ENCODE data around the gene RORC.

The RORC gene

DNA sequence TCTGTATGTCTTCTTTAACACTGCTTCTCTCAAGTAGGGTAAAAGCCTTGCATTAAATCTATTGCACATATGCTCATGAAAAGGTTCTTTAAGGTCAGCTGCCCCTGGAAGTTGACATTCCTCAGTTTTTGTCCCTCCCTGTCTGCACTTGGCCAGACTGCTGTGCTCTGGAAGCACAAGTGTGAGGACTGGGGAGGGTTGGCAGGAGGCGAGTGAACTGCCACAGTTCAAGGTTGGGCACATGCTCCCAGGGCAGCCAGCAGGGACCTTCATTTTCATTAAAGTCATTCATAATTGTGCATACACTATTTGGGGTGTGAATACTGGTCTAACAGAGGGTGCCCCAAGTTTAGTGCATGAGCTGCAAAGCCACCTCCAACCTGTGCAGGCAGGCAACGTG, 32.8 kb upstream of the RORC start:
- Histone ChIP-seq H3K27ac (no peak overlapping the region), H3K4me3 (no peak overlapping the region)
- no peak for TF ChIP-seq CTCF (IDR thresholded peaks at IDR 0.05)
- DNase-seq (ENCODE audit: low spot score), result no peak

- DNase-seq (ENCODE audit: low spot score), result no peak
Measured at GRCh38 chr1:151862604-151863003, 31.0 kb upstream of the RORC start.

GRCh38 chr1:151860504-151861187, 29.0 kb upstream of the RORC start:
- Histone ChIP-seq H3K27ac (no peak overlapping the region), H3K4me3 (no peak overlapping the region)
- TF ChIP-seq CTCF (IDR thresholded peaks at IDR 0.05), result no peak
- no peak for DNase-seq (ENCODE audit: low spot score)

More at GRCh38 chr1:151862604-151863003, 31.0 kb upstream of the RORC start:
- Histone ChIP-seq H3K27ac (no peak overlapping the region), H3K4me3 (no peak overlapping the region)
- no peak for TF ChIP-seq CTCF (IDR thresholded peaks at IDR 0.05)

DNA sequence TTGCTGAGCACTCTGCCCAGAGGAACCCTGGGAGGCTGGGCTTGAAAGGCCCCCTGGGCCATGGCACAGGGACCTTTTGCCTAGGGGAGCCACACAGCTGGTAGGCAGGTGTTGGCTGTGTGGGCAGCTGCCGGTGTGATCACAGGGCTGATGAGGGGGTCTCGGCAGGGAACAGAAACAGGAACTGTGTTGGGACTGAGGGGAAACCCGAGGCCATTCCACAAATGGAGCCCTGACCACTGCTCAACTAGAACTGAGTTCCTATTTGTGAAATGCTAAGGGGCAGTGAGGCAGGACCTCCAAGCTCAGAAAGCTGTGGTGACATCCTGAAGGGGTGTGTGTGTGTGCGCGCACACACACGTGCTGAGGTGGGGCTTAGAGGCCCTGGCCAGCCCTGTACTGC, 28.3 kb upstream of the RORC start:
- TF ChIP-seq CTCF (IDR thresholded peaks at IDR 0.05), result no peak
- Histone ChIP-seq H3K4me3 (no peak overlapping the region), H3K27ac (no peak overlapping the region)
- DNase-seq (ENCODE audit: low spot score), result no peak

GRCh38 chr1:151858886-151859665, 27.5 kb upstream of the RORC start:
- no peak overlapping the region for H3K4me3 ChIP-seq
- DNase-seq (ENCODE audit: low spot score), result no peak
- no peak overlapping the region for H3K27ac ChIP-seq
- no peak for TF ChIP-seq CTCF (IDR thresholded peaks at IDR 0.05)

DNA sequence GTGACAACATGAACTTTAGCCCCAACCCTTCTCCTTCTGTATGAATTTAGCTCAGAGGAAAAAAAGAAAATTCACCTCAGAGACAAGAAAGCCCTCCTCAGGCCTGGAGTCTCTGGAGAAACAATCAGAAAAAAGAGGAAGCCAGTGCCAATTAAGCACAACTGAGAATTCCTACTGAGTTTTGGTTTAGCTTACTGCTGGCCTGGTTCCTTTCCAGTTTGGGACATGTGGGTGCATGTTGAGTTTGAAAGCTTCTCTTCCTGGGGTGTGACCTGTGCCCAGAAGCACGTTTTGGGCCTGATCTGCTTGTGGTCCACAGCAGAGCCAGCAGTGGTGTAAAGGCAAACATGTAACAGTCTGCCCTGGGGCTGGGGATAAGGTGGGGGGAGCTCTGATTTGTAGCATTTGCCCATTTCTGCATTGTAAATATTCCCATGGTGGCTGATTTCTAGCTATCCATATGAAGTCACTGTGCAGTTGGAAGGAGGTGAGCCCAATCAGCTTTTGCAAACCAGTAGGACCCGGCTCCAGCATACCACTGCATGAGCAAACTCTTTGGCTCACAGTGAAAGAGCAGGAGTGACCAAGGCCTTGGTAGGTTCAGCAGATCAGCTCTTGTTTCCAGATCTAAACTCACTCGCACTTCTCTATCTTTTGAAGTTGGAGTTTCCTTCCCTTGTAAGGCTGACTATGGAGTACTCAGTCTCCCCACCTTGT, 26.6 kb upstream of the RORC start:
- Histone ChIP-seq H3K4me3 (no peak overlapping the region), H3K27ac (no peak overlapping the region)
- no peak for TF ChIP-seq CTCF (IDR thresholded peaks at IDR 0.05)
- no peak for DNase-seq (ENCODE audit: low spot score)

Measured in coronary artery (tissue), 2 donors.